Lung microvascular endothelial cell (primary cell): Measurements from ENCODE around the gene CBARP. TPM values are rescaled to one million over a fixed set of nuclear protein-coding genes. Genes with fewer than 3 reads are reported as not detected.

Source experiments
- DNase-seq, 2 donors: peaks; one replicate each; pipeline versions ENCODE4 v3.0.0 to v3.0.0-alpha.2; 2010; ENCODE audit warnings: low read depth in 2 of 2
- total RNA-seq: library from RNA; depleted of rRNA; stranded (reverse); fragments of >200 nt; gene quantifications from 2 replicates; pipeline ENCODE4 v1.2.1, GENCODE V29; 2014

The CBARP gene
- total RNA-seq, 1 donor from 2014 or later: 1.2 TPM

DNA sequence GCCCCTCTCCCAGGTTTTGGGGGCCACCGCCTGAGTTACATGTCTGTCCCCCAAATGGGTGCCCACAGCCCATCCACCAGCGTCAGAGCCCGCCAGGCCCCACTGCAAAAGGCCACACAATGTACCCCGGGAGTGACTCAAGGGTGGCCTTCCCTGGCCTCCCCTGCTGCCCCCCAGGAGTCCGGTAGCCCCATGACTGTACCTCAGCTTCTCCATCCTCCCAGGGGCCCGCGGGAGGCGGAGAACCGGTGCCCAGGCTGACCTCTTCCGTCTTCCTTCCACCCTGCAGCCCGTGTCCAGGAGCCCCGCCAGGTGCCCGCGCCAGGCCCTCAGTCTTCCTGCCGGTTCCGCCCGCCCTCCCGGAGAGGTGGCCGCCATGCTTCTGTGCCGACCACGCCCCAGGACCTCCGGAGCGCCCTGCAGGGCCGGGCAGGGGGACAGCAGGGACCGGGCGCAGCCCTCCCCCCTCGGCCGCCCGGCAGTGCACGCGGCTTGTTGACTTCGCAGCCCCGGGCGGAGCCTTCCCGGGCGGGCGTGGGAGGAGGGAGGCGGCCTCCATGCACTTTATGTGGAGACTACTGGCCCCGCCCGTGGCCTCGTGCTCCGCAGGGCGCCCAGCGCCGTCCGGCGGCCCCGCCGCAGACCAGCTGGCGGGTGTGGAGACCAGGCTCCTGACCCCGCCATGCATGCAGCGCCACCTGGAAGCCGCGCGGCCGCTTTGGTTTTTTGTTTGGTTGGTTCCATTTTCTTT is 10.3 kb downstream of the CBARP start:
- no peak for DNase-seq

DNA sequence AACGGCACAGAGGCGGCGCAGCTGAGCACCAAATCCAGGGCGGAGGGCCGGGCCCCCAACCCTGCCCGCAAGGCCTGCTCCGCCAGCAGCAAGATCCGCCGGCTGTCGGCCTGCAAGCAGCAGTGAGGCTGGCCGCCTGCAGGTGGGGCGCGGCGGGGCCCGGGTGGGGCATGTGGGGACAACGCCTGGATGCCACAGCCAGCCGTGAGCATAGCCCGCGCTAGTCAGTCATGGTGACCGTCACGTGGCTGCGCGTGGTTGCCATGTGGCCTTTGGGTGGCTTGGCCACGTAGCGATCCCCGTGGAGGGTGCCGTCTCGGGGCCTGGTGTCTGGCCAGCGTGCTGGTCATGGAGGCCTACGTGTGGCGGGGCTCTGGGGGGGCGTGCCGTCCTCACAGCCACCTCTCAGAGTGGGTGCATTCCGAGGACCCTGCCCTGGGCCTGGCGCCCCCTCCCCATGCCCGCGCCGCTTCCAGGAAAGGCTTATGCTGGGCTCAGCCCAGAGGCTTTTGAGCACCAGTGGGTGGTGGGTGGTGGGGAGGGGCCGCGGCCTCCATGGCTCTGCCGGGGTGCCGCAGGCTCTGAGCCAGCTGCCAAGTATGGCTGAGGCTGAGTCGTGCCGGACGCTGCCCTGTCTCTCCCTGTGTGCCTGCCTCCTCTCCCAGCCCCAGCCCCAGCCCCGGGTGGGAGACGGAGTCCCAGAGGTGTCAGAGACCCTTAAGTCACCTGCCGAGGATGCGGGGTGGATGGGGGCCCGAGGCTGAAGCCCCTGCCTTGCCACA is 11.1 kb downstream of the CBARP start:
- no peak for DNase-seq

GRCh38 chr19:1226227-1226518 is 11.6 kb downstream of the CBARP start:
- no peak for DNase-seq

- DNase-seq: no peak
Observed at GRCh38 chr19:1225440-1226226, 12.2 kb downstream of the CBARP start.

- no peak for DNase-seq
Observed at GRCh38 chr19:1224847-1225246, 13.0 kb downstream of the CBARP start.

- no peak for DNase-seq
Observed at GRCh38 chr19:1224047-1224825, 13.6 kb downstream of the CBARP start.

DNA sequence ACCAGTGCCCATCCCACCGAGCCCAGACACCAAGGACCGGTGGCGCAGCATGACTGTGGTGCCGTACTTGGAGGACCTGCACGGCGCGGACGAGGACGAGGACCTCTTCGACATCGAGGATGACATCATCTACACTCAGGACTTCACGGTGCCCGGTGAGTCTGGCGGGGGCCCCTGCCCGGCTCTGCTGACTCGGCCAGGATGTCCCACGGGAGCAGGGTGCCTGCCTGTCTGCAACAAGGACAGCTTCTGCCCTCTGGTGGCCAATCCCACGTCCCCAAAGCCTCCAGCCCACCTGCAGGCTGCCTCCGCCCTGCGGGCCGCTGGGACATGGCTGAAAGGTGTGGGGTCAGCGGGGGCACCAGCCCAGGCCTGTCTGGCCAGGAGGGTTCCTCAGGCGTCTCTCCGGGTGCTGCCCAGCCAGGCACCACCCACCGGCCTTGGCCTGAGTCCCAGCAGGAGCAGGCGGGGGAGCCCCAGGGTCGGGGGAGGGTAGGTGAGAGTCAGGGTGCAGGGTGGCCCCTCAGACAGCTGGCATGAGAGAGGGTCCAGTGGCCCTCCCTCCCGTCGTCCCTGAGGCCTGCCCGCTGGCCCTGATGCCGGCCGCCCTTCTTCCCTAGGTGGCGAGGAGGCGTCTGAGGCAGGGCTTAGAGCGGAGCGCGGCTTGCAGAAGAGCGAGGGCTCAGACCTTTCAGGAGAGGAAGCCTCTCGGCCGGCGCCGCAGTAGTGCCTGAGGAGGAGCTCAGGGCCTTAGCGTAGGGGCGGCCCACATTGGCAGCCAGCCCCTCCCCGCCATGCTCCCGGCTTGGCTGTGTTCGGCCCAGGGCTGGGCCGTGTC is 14.6 kb downstream of the CBARP start:
- peak; percentile 60 to 78 for DNase-seq

- DNase-seq: no peak
Observed at GRCh38 chr19:1222394-1222793, 15.4 kb downstream of the CBARP start.

DNA sequence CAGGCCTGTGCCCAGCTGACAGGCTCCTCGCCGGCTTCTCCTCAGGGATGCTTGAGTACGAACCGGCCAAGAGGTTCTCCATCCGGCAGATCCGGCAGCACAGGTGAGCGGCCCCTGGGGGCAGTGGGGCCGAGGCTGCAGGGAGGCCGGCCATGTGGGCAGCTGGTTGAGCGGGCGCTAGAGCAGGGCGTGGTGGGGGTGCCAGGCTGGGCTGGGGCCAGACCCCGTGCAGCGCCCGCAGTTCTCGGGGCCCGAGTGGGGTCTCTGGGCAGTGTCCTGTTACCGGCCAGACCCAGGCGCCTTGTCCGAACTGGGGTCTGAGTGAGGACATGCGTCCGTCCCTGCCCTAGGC is 15.9 kb downstream of the CBARP start:
- no peak for DNase-seq

- DNase-seq: peak; percentile 76 to 86
Observed at GRCh38 chr19:1220976-1221903, 16.6 kb downstream of the CBARP start.

GRCh38 chr19:1220477-1220930 is 17.3 kb downstream of the CBARP start:
- no peak for DNase-seq

GRCh38 chr19:1219786-1220476 is 17.9 kb downstream of the CBARP start:
- no peak for DNase-seq

GRCh38 chr19:1218751-1219567 is 18.8 kb downstream of the CBARP start:
- no peak for DNase-seq

- no peak for DNase-seq
Observed at GRCh38 chr19:1217366-1217765, 20.4 kb downstream of the CBARP start.

GRCh38 chr19:1216756-1217155 is 21.0 kb downstream of the CBARP start:
- no peak for DNase-seq

DNA sequence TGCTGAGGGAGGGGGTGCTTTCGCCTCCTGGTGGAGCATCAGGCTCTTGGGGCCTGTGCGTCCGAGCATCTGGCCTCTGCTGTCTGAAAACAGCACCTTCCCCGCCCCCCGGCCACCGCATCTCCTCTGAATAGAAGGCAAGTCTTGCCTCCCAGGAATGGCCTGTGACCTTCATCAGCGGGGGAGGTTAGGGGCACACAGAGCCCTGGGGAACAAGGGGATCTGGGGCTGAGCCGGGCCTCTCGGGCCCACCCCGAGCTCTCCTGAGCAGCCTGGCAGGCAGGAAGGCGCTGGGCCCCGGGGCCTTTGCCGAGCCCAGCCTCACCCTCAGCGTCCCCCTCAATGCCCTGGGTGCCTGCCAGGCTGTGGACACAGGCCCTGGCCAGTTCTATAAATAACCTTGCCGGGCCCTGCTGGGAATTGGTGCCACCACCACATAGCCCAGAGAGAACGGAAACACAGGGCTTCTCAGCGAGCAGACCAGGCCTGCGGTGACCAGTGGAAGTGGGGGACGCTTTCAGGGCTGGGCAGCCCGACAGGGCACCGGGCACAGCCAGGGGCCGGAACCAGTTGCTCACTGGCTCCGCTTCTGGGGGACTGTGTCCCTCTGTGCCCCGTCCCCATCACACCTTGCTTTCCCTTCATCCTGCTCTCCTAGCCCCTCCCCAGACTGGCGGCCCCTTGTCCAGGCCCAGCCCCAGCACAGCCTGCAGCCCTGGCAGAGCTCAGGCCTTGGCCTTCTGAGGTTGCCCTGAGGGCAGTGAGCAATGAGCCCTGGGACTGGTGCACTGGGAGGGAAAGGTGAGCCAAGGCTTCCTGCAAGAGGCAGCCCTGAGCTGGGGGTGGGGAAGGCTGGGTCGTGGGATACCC is 22.7 kb downstream of the CBARP start:
- DNase-seq: peak in 1 of 2 donors; percentile 46

DNA sequence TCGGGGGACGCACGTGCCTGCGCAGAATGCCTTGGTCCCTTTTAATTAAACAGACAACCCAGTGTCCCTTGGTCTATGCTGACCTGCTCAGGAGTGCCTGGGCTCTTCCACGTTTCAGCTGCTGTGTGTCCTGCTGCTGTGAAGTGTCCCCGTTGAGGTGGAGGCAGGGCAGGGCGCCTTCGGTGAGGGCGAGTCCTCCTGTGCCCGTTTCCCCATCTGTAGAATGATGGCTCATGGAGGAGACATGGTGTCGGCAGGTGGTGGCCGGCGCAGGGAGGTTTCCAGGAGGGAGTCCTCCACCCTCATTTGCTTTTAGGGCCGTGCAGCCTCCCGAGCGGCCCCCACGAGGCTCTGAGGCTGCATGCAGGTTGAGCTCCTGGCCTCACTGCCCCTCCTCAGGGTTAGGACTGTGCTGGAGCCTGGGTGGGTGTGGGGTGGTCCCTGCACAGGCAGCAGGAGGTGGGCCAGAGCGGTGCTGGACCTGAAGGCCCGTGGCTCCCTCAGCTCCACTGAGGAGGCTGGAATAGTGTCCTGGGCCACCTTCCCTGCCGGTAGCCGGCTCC is 23.4 kb downstream of the CBARP start:
- DNase-seq: no peak
